HG02610 (cell line): ENCODE results near the gene NFIB.

Experiments used
- ATAC-seq: cut with Tn5 transposase; IDR thresholded peaks from one replicate; pipeline ENCODE4 v1.9.1; 2021; ENCODE audit warnings: mild to moderate bottlenecking, moderate library complexity; ENCODE audit not compliant: unreplicated experiment

The NFIB gene

DNA sequence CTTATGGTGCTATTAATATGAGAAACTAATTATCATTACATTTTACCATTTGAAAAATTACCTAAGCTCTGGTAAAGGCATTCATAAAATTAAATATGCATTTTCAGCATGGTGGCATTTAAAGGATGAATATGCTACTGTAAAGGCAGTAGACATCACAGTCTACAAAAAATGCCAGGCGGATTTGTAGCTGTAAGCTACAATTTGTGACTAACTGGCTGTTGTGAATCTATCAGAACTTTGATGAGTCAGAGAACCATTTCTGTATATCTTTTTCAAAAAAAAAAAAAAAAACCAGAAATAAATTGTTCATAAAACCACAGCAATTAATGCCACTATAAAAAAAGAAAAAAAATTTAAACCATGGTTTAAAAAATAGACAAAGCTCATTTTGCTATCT, 186.3 kb downstream of the NFIB start:
- ATAC-seq, result no peak

DNA sequence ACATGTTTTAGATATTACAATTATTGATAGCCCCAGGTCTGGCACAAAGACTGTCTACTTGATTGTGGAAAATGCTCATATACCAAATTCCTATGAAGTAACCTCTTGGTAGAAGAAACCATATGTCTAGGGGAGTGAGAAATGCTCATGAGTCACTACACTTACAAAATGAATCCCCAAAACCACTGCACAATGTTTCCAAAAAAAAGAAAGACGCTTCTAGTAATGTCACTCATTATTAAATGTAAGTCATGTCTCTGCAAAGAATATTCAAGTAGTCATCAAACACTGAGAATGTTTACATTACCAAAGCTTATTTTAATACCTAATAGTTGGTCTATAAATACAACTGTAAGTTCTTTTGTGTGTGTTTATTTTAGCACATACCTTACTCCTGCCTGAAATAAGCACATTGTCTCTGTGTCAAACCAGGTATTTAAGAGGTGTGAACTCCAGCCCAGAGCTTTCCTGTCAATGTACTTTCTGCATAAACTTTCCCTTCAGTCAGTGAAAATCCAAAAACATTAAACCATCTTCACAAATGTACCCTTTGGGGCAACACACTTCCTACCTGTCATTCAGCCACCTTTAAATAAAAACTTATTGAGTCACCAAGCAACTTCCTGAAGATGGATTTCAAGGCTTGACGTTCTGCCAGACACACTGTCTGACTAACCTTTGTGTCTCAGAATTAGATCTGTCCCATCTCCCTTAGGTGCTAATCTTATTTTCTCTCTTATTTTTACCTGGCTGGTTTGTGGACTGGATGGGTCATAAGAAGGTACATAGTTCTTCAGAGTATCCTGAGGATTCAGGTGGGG, 194.0 kb downstream of the NFIB start:
- ATAC-seq, result no peak

GRCh38 chr9:14112226-14112625, 201.7 kb downstream of the NFIB start:
- ATAC-seq, result no peak

GRCh38 chr9:14111696-14112095, 202.2 kb downstream of the NFIB start:
- no peak for ATAC-seq

GRCh38 chr9:14107977-14108376, 206.0 kb downstream of the NFIB start:
- ATAC-seq, result no peak

DNA sequence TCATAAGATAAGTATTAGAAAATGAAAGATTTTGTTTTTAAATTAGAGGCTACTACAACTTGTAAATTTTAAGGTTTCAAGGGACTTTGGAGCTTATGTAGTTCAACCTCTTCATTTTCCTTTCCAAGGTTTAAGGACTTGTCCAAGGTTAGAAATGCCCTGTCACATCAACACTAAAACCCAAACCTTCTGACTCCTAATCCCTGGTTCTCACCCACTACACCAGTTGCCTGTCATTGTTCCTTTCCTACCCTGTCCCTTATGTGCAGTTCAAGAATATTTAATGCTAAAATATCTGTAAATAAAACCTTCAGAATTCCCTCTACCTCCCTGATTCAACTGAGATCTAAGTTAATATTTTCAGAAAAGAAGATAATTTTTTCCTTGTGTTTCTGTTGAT, 206.4 kb downstream of the NFIB start:
- no peak for ATAC-seq

DNA sequence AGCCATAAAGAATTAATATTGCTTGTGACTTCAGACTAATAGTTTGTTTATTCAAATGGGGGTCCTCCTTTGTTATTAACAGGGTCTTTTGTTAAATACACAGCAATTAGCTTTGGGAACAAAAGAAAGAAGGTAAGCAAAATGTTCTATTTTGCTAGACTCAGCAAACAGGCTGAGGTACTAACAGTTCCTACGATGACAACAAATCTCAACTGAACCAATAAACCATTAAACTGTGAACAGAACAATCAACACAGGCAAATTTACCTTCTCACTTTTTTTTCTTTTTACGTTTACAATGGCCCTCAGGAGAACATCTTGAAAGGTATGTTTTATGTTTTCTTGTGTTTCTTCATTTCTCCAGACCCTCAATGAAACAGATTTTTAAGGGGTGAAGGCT, 207.2 kb downstream of the NFIB start:
- ATAC-seq, result no peak

- ATAC-seq, result no peak
Measured at GRCh38 chr9:14104496-14104895, 209.4 kb downstream of the NFIB start.

DNA sequence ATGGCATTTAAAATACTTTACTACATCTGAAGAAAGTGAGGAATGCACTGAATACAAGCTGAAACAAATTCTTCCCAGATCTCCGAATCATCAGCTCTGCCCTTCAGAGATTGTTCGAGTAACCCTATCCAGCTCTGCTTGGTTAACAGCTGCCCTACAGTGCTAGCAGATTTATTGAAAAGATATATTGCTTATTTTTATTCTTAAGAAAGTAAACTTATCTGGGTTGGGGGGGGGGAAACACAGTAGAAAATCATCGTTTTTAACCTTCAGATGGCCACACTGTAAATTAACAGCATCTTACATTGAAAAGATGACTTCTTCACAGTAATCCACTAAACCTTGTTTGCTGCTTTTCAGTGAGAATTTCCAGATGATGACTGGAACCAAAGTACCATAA, 210.8 kb downstream of the NFIB start:
- ATAC-seq, result no peak

DNA sequence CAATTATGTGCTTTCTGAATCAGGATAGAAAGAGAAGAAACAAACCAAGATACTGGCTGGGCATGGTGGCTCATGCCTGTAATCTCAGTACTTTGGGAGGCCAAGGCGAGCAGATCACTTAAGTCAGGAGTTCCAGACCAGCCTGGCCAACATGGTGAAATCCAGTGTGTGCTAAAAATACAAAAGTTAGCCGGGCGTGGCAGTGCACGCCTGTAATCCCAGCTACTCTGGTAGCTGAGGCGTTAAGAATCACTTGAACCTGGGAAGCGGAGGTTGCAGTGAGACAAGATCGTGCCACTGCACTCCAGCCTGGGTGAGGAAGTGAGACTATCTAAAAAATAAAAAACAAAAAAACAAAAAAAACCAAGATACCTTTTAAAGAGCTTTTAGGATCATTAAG, 214.2 kb downstream of the NFIB start:
- ATAC-seq, result no peak

- no peak for ATAC-seq
Measured at GRCh38 chr9:14098486-14099180, 215.3 kb downstream of the NFIB start.

- ATAC-seq, result no peak
Measured at GRCh38 chr9:14097666-14098415, 216.1 kb downstream of the NFIB start.

DNA sequence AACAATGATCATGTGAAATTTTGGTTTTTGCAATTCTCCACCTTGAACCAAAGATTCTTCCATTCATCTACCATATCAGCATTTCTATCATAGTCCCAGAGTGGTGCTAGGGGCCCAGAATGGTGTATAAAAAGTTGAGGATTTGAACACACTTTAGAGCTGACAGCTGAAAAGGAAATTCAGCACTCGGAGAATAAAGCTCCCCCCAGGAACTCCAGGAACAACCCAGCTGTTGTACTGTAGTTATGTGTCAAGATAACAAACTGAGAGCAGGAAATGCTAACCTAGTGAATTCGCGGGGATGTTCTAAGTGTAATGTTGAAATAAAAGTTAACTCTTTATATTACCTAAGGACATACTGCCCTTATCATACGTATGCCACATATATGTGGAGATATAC, 216.7 kb downstream of the NFIB start:
- no peak for ATAC-seq

- ATAC-seq, result no peak
Measured at GRCh38 chr9:14096258-14096922, 217.6 kb downstream of the NFIB start.

GRCh38 chr9:14095277-14095676, 218.7 kb downstream of the NFIB start:
- no peak for ATAC-seq

DNA sequence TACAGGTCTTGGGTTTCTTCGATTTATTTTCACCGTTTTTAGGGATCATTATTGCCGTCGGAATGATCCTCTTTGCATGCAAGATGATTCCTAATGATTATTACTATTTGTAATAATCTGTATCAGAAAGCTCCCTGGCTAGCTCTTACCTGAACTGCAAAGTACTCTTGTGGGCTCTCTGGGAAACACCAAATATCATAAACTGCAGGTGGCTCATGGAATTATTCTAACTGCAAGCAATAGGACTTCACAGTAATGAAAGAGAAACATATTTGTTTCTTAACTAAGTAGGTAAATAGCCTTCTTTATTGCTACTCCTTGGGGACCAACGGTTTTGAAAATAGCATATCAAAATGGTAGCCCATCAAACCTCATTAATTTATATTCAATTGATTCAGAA, 219.4 kb downstream of the NFIB start:
- no peak for ATAC-seq

- no peak for ATAC-seq
Measured at GRCh38 chr9:14092344-14092743, 221.6 kb downstream of the NFIB start.

DNA sequence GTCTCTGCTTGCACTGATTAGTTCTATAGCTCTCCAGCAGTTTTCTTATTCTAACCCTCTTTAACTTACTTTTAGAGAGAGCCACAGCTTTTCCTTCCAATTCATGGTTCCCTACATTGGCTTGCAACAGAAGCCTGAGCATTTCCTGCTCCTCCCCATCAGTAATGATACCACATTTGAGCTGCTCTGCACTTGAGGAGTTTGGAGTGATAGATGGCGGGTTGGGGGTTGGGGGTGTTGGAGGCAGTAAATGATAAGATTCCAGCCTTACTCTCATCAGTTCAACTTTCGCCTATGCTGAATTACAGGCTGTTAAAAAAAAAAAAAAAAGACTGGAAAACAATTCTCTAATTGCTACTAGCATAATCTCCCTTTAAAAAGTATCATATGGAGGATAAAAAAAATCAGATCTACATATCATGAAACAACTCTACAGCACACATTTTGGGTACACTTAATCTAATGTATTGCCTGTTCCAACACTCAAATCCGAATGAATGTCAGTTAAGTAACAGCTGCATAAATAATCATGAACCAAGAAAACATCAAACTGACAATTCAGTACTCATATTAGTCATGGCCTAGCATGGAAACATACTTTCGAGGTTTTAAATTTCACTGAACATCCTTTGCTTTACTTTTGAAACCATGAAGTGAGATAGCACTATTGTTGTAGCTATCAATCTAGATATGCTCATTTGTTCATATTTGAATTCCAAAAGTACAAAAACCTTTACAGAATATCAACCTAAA, 224.7 kb downstream of the NFIB start:
- no peak for ATAC-seq

DNA sequence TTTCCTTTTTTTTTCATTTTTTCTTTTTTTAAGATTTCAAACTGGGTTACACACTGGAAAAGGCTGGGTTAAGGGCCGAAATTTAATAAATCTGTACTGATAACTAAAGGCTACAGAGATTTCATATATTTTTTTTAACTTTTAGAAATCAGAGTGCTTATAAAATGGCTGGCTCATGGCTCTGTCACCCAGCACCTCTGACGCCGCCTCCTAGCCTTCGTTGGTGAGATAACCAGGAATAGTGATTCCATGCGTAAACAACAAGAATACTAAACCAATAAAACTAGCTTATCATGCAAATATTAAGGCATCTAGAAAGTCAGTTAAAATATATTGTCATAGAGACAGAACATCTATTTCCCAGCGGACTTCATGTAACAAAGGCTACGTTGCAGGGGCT, 226.4 kb downstream of the NFIB start:
- ATAC-seq, result no peak

GRCh38 chr9:14086495-14086894, 227.4 kb downstream of the NFIB start:
- ATAC-seq, result no peak

- no peak for ATAC-seq
Measured at GRCh38 chr9:14085810-14086209, 228.1 kb downstream of the NFIB start.
